Muscle of back (tissue), 11 donors: Measurements from ENCODE around the gene PAK5. TPM values are rescaled to one million over a fixed set of nuclear protein-coding genes. Genes with fewer than 3 reads are reported as not detected.
"Not testable (repeated sequence)": the region's sequence is repeated elsewhere in the genome, so short reads cannot be mapped to it uniquely, and the experiment has no call there.

ENCODE experiments used
- DNase-seq, 3 donors: peaks; one replicate each; pipeline versions ENCODE4 v3.0.0 to v3.0.0-alpha.2; 2013
- polyA plus RNA-seq, 10 donors: library from polyadenylated mRNA; unstranded; fragments of 120-200 nt; gene quantifications; one replicate each; pipeline ENCODE4 v1.2.1, GENCODE V29; 2013; ENCODE audit not compliant: insufficient read length in 10 of 10

The PAK5 gene
- polyA plus RNA-seq, 10 donors = 0.08 to 0.29 (median 0.18) TPM

GRCh38 chr20:9685011-9685410, 153.9 kb downstream of the PAK5 start:
- no peak for DNase-seq

GRCh38 chr20:9677100-9677623, 161.7 kb downstream of the PAK5 start:
- no peak for DNase-seq

GRCh38 chr20:9672981-9673380, 165.9 kb downstream of the PAK5 start:
- DNase-seq = no peak

GRCh38 chr20:9672027-9672426, 166.8 kb downstream of the PAK5 start:
- DNase-seq = no peak

- DNase-seq = no peak
These were observed 170.5 kb downstream of the PAK5 start for GRCh38 chr20:9668381-9668780.

GRCh38 chr20:9663423-9663822, 175.5 kb downstream of the PAK5 start:
- no peak for DNase-seq

- DNase-seq = peak; percentile 7 to 37 (median 13)
These were observed 178.5 kb downstream of the PAK5 start for GRCh38 chr20:9660236-9660868.

- no peak for DNase-seq
These were observed 191.1 kb downstream of the PAK5 start for GRCh38 chr20:9647741-9648140.

- DNase-seq = no peak
These were observed 192.5 kb downstream of the PAK5 start for GRCh38 chr20:9646375-9646774.

- DNase-seq = no peak
These were observed 196.0 kb downstream of the PAK5 start for GRCh38 chr20:9642882-9643281.

- DNase-seq = not testable (repeated sequence)
These were observed 197.3 kb downstream of the PAK5 start for GRCh38 chr20:9641499-9642000.

GRCh38 chr20:9637889-9638288, 201.0 kb downstream of the PAK5 start:
- DNase-seq = no peak

- DNase-seq = no peak
These were observed 203.1 kb downstream of the PAK5 start for GRCh38 chr20:9635750-9636149.

GRCh38 chr20:9634327-9634726, 204.5 kb downstream of the PAK5 start:
- no peak for DNase-seq

GRCh38 chr20:9632991-9633390, 205.9 kb downstream of the PAK5 start:
- no peak for DNase-seq

- no peak for DNase-seq
These were observed 206.6 kb downstream of the PAK5 start for GRCh38 chr20:9632265-9632664.

- no peak for DNase-seq
These were observed 208.3 kb downstream of the PAK5 start for GRCh38 chr20:9630554-9630953.

GRCh38 chr20:9629831-9630230, 209.0 kb downstream of the PAK5 start:
- DNase-seq = no peak

GRCh38 chr20:9628589-9628988, 210.3 kb downstream of the PAK5 start:
- DNase-seq = no peak

GRCh38 chr20:9628141-9628540, 210.7 kb downstream of the PAK5 start:
- no peak for DNase-seq

GRCh38 chr20:9627219-9627618, 211.7 kb downstream of the PAK5 start:
- no peak for DNase-seq

- no peak for DNase-seq
These were observed 212.5 kb downstream of the PAK5 start for GRCh38 chr20:9626357-9626756.

- DNase-seq = peak in 2 of 3 donors; percentile 9 to 27
These were observed 220.9 kb downstream of the PAK5 start for GRCh38 chr20:9617940-9618339.
